Adrenal gland (tissue), 12 donors: ENCODE results near the gene DLG2. TPM values are rescaled to one million over a fixed set of nuclear protein-coding genes. Genes with fewer than 3 reads are reported as not detected.

Experiments used
- DNase-seq, 7 donors: peaks; one replicate each; pipeline ENCODE4 v3.0.0-alpha.2; 2019 to 2020
- H3K27ac ChIP-seq, 5 donors: fragments of 200-600 bp; sonication (generic) in 4 of 5; 1 replicate in 3 of 5; 2 replicates in 2 of 5; pipeline versions ENCODE4 v1.5.1 to v1.8.0; 2016 to 2020; ENCODE audit warnings: mild to moderate bottlenecking in 1 of 5
- H3K27me3 ChIP-seq: fragments of 200-600 bp; 2 replicates; pipeline ENCODE4 v1.8.0; 2021
- H3K36me3 ChIP-seq, 2 donors: fragments of 200-600 bp; replicated peaks in 1 of 2; 1 replicate in 1 of 2; 2 replicates in 1 of 2; pipeline versions ENCODE4 v1.5.1 to v1.8.0; 2018 to 2022
- H3K4me1 ChIP-seq, 2 donors: fragments of 200-600 bp; replicated peaks in 1 of 2; 1 replicate in 1 of 2; 2 replicates in 1 of 2; pipeline versions ENCODE4 v1.5.1 to v1.8.0; 2018 to 2021
- H3K4me3 ChIP-seq, 4 donors: fragments of 200-600 bp; sonication (generic) in 3 of 4; one replicate each; pipeline ENCODE4 v1.5.1; 2016 to 2018
- H3K9me3 ChIP-seq, 3 donors: fragments of 200-600 bp; sonication (generic) in 1 of 3; replicated peaks in 1 of 3; 1 replicate in 2 of 3; 2 replicates in 1 of 3; pipeline versions ENCODE4 v1.5.1 to v1.8.0; 2016 to 2021
- POLR2A ChIP-seq, 2 donors: fragments of 450-650 bp; IDR thresholded peaks; one replicate each; pipeline ENCODE4 v1.6.1; 2017; ENCODE audit warnings: antibody characterized with exemption in 2 of 2, mild to moderate bottlenecking in 2 of 2, moderate library complexity in 1 of 2
- WGBS, 4 donors: extraction: QIAGEN DNeasy Blood & Tissue Kit in 2 of 4; methylation state at CpG; one replicate each; pipeline versions ENCODE4 v1.1.5 to v1.1.7; 2013 to 2017; 5-methylcytosine and 5-hydroxymethylcytosine counted together
- intact Hi-C, 2 donors: fragments of 100-400 bp; cut with DNase I; formaldehyde crosslinking; loops; one replicate each; pipeline versions ENCODE4 v1.14.1 to v1.15.0; 2022 to 2023
- polyA plus RNA-seq, 3 donors: library from polyadenylated mRNA; stranded (reverse); fragments of 200-250 nt in 2 of 3; fragments of 350-450 nt in 1 of 3; fragmentation: Illumina TruSeq in 1 of 3; extraction: RNeasy Lipid Tissue Mini Kit (QIAGEN cat#74804) in 1 of 3; gene quantifications; one replicate each; pipeline ENCODE4 v1.2.3, GENCODE V29; 2013 to 2014
- total RNA-seq, 9 donors: library from RNA; depleted of rRNA in 4 of 9; stranded (reverse); fragments of >200 nt in 4 of 9; fragments of 120-200 nt in 1 of 9; fragmentation: NEBNext Ultra II Directional in 1 of 9; extraction: Animal tissue kit (Norgen Biotek cat#: 25700) in 1 of 9; gene quantifications; one replicate each; pipeline versions ENCODE4 v1.1.0 to v1.2.4, GENCODE V29; 2013 to 2023
- TF ChIP-seq, protein P1 (sequence below), 6 experiments: fragments of 450-650 bp in 4 of 6; fragments of 200-600 bp in 2 of 6; sonication (generic) in 1 of 6; IDR thresholded peaks; 1 replicate in 5 of 6; 2 replicates in 1 of 6; pipeline versions ENCODE4 v1.5.1 to v1.8.0; 2016 to 2021; ENCODE audit warnings: antibody characterized with exemption in 6 of 6, mild to moderate bottlenecking in 2 of 6, moderate library complexity in 1 of 6
- donor health status: healthy with polysubstance abuse.
- donor health status: Bipolar disorder and iron deficiency.
- donor health status: DM: yes; HTN: yes; CAD: no.
- donor health status: DM: no; HTN: no; CAD: no.
- donor health status: DM: no; HTN: no; CAD: no.
- donor health status: DM: yes; HTN: yes; CAD: no.

DLG2 gene
- total and polyA plus RNA-seq, 12 donors = 8.3 to 101 (median 37.5) TPM

DNA sequence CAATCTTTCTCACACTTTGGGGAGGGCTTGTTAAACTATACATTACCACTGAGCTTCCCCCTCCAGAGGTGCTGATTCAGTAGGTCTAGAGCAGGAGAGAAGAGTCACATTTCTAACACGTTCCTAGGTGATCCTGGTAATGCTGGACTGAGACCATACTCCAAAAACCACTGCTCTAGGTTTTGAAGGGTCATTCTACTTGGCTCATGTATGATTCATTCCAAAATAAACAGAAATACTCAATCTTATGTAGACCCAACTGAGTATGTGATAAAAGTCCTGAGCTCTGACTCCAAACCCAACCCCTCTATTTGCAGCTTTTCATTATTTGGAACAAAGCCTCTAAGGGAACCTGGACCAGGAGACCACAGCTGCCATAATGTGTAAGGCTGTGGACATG lies 1558.1 kb downstream of the DLG2 start:
- 74 to 87% (median 83%) methylated on average over 1 of the region's 1 CpG for WGBS, 4 donors
- H3K4me1 ChIP-seq = no peaks in the 10 kb centered on the region

DNA sequence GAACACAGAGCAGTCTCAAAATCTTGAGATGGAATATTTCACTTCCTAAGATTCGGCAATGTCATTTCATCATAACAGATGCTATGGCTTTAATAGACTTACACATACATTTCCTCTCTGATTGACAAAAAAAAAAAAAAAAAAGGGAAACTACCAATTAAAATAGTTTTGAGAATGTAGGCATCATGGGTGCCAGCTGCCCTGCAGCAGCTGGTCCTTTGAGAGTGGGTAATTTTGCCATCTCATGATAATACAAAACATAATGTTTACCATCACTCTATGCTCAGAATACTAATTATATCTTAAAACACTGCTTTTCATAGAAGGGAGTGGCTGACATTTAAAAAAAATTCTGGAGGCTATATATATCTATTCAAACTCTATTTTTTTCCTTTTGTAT lies 1565.4 kb downstream of the DLG2 start:
- WGBS, 4 donors = 85 to 93% (median 93%) methylated on average over 1 of the region's 1 CpG
- Histone ChIP-seq H3K36me3 (no peaks in the 10 kb centered on the region), H3K27me3 (no peaks in the 10 kb centered on the region), H3K9me3 (no peaks in the 10 kb centered on the region), H3K4me1 (no peaks in the 10 kb centered on the region), H3K4me3 (no peak overlapping the region), H3K27ac (no peak overlapping the region)
- no peak for TF ChIP-seq POLR2A (IDR thresholded peaks at IDR 0.05)
- TF ChIP-seq, protein P1, sequence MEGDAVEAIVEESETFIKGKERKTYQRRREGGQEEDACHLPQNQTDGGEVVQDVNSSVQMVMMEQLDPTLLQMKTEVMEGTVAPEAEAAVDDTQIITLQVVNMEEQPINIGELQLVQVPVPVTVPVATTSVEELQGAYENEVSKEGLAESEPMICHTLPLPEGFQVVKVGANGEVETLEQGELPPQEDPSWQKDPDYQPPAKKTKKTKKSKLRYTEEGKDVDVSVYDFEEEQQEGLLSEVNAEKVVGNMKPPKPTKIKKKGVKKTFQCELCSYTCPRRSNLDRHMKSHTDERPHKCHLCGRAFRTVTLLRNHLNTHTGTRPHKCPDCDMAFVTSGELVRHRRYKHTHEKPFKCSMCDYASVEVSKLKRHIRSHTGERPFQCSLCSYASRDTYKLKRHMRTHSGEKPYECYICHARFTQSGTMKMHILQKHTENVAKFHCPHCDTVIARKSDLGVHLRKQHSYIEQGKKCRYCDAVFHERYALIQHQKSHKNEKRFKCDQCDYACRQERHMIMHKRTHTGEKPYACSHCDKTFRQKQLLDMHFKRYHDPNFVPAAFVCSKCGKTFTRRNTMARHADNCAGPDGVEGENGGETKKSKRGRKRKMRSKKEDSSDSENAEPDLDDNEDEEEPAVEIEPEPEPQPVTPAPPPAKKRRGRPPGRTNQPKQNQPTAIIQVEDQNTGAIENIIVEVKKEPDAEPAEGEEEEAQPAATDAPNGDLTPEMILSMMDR (IDR thresholded peaks at IDR 0.05) = no peak
- intact Hi-C loops = no loop called here
- no peak for DNase-seq

More for the DNA sequence above, 1558.1 kb downstream of the DLG2 start:
- no peak for DNase-seq
- Histone ChIP-seq H3K9me3 (no peaks in the 10 kb centered on the region), H3K27ac (no peak overlapping the region), H3K36me3 (no peaks in the 10 kb centered on the region), H3K4me3 (no peak overlapping the region), H3K27me3 (no peaks in the 10 kb centered on the region)
- intact Hi-C loops = no loop called here
- no peak for TF ChIP-seq POLR2A (IDR thresholded peaks at IDR 0.05)
- TF ChIP-seq, protein P1 (IDR thresholded peaks at IDR 0.05) = no peak

DNA sequence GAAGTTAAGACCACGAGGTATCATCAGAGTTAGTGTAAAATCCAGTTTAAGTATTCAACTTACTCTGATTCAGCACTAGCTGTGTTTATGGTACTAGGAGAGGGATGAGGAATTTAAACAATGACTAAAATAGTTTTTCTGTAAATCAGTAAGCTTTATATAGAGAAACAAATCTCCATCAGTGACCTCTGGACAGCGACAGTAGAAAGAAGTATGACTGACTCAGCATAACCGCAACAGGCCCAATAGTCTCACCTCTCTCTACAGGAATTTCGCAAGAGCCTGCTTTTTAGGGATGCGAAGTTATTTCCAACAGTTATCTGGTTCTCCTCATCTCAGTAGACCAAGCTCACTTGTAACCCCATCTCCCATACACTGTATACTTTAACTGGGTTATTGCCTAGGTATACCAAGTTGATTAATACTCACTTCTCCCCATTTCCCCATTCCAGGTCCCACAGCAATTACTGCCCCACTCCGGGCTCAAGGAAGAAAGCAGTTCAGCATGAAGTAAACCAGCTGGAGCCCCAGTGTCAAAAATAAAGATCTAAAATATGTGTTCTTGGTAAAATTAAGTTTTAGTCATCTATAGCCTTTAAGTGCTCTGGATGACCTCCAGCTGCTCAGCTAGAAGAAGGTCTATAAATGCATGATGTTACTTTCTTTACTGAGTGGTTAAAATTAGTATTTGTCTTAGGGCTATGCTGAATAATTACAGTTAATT lies 1570.3 kb downstream of the DLG2 start:
- no peak overlapping the region for H3K27ac ChIP-seq
- no peak for TF ChIP-seq POLR2A (IDR thresholded peaks at IDR 0.05)
- TF ChIP-seq, protein P1 (IDR thresholded peaks at IDR 0.05) = no peak

DNA sequence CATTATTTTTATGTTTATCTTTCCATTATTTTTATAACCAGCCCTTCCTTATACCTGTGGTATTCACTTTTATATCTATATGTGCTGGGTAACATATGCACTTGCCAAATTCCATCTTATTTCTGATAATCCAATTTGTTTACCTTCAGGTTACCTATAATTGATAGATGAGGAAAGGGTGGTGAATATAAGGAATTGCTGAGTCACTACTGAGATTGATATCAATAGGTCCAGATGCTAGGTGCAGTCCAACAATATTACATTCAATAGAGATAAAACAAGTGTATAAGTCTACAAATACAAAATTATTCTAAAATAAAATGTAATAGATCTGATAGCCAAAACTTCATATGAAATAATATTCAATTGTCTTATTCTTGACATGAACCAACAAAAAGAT lies 1582.0 kb downstream of the DLG2 start:
- Histone ChIP-seq H3K27ac (no peak overlapping the region), H3K4me1 (no peaks in the 10 kb centered on the region), H3K27me3 (no peaks in the 10 kb centered on the region), H3K36me3 (no peaks in the 10 kb centered on the region), H3K4me3 (no peak overlapping the region), H3K9me3 (no peaks in the 10 kb centered on the region)
- TF ChIP-seq, protein P1 (IDR thresholded peaks at IDR 0.05) = no peak
- TF ChIP-seq POLR2A (IDR thresholded peaks at IDR 0.05) = no peak
- DNase-seq = no peak
- intact Hi-C loops = no loop called here

More for the DNA sequence above, 1570.3 kb downstream of the DLG2 start:
- intact Hi-C loops = no loop called here
- Histone ChIP-seq H3K4me3 (no peak overlapping the region), H3K4me1 (no peaks in the 10 kb centered on the region), H3K9me3 (no peaks in the 10 kb centered on the region), H3K27me3 (no peaks in the 10 kb centered on the region), H3K36me3 (no peaks in the 10 kb centered on the region)
- 79 to 92% (median 89%) methylated on average over 6 of the region's 6 CpGs for WGBS, 4 donors
- DNase-seq = no peak
